GM19238 (cell line): ENCODE measurements around the gene TACSTD2.
"Not testable (repeated sequence)": the region's sequence is repeated elsewhere in the genome, so short reads cannot be mapped to it uniquely, and the experiment has no call there.

Source experiments
- DNase-seq: peaks from one replicate; pipeline ENCODE4 v3.0.0; 2011; ENCODE audit warnings: low spot score; ENCODE audit not compliant: insufficient read length

Gene TACSTD2, protein sequence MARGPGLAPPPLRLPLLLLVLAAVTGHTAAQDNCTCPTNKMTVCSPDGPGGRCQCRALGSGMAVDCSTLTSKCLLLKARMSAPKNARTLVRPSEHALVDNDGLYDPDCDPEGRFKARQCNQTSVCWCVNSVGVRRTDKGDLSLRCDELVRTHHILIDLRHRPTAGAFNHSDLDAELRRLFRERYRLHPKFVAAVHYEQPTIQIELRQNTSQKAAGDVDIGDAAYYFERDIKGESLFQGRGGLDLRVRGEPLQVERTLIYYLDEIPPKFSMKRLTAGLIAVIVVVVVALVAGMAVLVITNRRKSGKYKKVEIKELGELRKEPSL

DNA sequence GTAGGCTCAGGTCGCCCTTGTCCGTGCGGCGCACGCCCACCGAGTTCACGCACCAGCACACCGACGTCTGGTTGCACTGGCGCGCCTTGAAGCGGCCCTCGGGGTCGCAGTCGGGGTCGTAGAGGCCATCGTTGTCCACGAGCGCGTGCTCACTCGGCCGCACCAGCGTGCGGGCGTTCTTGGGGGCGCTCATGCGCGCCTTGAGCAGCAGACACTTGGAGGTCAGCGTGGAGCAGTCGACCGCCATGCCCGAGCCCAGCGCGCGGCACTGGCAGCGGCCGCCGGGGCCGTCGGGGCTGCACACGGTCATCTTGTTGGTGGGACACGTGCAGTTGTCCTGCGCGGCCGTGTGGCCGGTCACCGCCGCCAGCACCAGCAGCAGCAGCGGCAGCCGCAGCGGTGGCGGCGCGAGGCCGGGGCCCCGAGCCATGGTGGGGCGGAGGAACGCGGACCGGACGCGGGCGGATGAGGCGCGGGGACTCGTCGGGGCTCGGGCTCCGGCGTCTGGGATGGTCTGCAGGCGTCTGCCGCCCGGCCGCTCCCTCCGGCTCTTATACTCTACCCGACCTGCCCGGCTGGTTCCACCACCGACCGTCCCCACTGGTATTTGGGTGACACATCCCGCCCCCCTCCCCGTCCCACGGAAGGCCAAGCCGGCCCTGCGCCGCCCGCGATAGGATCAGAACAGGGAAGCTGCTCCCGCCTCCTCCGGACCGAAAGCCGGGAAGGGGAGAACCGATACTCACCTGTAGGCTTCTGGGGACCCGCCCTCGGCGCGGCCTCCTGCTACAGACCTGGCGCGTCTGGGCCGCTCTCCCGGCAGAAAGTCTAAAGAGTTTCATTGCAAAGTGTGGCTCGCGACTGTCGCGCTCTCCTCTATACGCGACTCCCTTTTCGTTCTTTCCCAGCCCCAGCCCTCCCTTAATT is at the start of gene TACSTD2:
Gene TACSTD2, minus strand, starts transcription at position 526 of the 927 bp plus-strand sequence. Its CDS starts 96 bp downstream, at position 430.
- no peak for DNase-seq

DNA sequence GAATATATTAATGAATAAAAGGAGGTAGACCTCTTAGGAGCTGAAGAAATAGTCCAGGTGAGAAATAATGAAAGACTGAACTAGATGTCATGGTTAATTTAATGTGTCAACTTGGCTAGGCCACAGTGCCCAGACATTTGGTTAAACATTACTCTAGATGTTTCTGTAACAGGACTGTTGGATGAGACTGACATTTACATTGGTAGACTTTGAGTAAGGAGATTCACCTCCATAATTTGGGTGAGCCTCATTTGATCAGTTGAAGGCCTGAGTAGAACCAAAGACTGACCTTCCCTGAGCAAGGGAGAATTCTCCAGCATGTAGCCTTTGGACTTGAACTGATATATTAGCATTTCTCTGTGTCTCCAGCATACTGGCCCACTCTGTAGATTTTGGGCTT is 49.2 kb upstream of the TACSTD2 start:
- DNase-seq, result no peak

DNA sequence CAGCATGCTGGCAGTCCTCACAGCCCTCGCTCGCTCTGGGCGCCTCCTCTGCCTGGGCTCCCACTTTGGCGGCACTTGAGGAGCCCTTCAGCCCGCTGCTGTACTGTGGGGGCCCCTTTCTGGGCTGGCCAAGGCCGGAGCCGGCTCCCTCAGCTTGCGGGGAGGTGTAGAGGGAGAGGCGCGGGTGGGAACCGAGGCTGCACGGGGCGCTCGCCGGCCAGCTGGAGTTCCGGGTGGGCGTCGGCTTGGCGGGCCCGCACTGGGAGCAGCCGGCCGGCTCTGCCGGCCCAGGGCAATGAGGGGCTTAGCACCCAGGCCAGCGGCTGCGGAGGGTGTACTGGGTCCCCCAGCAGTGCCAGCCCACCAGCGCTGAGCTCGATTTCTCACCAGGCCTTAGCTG is 46.2 kb upstream of the TACSTD2 start:
- not testable (repeated sequence) for DNase-seq

DNA sequence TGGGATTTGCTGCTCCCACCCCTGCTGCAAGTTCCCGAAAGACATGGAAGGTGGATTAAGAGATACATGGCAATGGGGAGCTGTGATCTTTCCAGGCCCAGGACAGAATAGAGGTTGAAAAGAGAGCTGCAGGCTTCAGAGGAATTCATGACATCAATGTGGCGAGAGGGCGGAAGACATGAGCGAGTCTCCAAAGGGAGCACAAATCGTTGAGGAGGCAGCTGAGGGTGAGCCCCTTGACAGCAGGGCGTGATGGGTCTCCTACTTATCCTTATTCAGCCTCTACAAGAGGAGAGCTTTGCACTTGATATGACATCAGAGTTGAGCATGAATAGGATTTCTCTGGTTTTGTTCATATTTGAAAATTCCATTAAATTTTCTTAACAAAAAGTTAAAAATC is 45.5 kb upstream of the TACSTD2 start:
- DNase-seq, result no peak

DNA sequence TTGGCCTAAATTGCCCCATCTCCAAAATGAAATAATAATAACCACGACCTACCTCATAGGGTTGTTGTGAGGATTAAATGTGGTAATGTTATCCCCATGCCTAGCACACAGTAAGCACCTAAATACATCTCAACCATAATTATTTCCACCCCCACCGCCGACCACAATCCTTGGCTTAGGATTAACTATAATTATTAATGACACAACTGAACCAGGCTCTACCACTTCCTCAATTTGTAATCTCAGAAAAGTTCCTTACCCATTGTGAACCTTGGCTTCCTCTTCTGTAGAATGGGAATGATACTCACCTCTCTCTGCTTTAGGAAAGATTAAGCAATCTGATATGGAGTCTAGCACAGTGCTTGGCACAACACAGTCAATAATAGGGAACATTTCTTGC is 44.3 kb upstream of the TACSTD2 start:
- DNase-seq, result no peak

DNA sequence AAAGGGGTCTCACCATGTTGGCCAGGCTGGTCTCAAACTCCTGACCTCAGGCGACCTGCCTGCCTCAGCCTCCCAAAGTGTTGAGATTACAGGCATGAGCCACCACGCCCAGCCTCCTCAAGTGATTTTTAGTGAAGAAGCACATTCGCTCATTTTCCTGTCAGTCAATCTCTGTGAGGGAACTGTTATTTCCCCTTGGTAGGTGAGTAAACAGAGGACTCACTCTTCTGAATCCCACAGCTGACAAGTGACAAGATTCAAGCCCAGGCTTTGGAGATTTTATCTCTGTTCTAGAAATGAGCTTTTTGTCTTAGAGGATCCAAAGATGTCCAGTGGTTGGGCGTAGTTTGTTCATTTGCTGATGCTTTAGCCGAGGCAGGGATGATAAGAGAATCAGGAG is 43.9 kb upstream of the TACSTD2 start:
- no peak for DNase-seq

DNA sequence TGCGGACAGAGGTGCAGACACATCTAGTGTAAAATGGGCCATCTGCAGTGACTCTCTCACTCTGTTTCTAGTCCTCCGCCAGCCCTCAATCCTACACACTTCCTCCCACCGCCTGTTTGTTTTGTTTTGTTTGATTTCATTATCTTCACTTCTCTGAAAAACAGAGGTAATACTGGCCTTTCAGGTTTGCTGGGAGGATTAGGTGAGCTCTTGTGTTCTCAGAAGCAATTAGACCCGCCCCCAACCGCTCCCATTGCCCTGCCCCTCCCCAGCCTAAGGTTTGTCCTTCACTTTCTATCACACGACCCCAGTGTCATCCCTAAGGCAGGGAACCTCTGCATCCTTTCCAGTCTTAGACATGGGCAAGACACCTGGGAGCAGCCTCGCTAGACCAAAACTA is 43.2 kb upstream of the TACSTD2 start:
- DNase-seq, result no peak

DNA sequence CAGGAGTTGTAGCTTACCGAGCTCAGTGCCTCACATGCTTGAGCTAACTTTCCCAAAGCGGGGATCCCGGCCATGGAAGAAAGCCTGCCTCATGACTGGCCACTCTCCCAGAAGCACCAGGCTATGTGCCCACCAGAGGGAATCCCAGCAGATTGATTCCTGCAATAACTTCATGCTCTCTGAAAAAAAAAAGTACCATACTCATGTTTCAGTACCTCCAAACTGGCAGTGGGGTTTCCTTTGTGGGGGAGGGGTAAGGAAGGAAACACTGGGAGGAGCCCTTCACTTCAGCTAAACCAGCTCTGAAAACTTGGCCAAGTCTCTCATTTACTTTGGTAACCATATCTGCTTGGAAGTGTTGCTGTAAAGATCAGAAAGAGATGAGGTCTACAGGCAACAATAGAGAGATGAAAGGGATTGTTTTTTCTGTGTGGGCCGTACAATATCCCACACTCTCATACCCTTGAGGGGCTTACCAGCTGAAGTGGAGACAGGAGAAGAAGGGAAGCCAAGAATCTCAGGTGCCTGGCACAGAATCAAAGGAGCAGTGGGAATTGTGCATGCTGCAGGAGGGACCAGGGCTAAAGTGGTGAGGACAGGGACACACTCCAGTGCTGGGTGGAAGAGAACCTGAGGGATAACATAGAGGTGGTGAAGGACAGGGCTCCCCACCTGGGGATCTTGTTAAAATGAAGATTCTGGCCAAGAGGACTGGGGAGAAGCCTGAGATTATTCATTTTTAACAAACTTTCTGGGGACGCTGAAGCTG is 42.4 kb upstream of the TACSTD2 start:
- no peak for DNase-seq

DNA sequence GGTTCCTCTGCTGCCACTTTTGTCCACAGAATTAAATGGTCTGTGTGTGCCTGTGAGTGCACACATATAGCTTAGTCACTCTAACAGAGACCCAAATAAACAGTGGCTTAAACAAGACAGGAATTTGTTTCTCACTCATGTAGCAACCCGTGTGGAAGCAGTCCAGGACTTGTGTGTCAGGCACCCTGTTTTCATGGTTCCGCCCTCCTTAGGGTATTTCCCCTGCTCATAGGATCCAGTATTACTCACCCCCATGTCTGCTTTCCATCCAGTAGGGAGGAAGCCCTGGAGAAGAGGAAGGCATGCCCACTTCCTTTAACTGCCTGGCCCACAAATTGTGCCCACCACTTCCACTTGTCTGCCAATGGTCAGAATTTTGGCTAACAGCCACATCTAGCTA is 41.3 kb upstream of the TACSTD2 start:
- no peak for DNase-seq

DNA sequence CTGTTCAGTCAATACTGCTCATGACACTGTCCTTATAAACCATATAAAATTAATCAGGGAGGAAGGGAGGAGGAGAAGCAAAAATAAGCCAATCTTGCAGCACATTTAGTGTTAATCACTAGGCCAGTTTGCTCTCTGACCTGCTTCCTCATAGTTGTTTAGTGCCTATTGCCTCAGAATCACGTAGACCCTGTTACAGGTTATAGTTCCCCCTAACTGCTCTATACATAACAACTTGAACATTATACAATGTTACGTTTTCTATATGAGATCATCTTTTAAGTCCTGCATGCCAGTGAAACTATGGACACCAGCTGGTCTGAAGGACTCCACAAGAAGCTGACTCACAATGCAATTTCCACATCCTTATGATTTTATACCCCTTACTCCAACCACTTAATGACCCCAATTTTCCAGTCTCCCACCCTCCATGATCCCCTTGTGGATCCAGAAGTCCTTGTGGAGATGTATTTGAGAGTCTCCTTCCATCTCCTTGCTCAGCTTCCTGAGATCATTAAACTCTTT is 34.9 kb upstream of the TACSTD2 start:
- no peak for DNase-seq

DNA sequence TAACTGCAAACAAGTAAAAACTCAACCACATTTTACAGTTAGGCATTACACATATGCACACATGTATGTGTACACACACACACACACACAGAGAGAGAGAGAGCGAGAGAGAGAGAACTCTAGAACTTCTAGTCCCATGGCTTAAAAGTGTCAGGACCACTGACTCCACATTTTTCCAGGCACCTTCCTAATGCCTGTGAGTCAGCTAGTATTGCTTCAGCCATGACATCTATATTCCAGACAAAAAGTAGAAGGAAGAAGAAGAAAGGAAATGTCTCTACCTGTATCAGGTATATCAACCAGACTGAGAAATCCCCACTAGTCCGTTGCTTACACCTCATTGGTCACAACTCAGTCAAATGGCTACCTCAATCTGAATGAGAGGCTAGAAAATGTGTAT is 31.9 kb upstream of the TACSTD2 start:
- no peak for DNase-seq

DNA sequence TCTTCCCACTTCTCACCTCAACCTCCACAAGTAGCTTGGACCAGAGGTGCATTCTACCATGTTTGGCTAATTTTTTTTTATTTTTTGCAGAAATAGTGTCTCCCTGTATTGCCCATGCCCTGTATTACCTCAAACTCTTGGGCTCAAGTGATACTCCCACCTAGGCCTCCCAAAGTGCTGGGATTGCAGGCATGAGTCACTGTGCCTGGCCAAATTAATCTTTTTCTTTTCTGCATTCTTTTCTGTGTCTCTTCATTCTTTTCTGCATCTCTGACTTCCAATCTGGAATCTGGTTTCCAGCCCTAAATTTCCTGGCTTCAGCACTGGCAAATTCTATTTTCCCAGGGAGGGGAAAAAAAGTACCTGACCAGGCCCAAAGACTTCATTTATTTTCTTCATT is 31.2 kb upstream of the TACSTD2 start:
- DNase-seq, result no peak

DNA sequence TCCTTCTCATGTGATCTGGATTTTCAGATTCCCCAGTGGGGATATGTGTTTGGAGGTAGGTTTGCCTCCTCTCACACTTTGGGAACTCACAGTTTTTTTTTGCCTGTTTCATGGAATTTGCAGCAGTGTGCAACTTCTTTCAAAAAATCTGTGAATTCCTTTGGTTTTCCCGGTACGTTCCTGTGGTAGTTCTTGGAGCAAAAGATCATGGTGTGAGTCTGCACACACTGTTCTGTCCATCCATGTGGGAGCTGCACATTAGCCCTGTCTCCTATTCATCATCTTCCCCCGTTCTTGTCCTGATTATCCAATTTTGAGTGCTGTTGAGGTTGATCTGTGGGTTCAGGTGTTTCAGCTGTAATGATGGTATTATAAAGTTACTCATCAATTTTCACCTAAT is 30.3 kb upstream of the TACSTD2 start:
- DNase-seq, result no peak

DNA sequence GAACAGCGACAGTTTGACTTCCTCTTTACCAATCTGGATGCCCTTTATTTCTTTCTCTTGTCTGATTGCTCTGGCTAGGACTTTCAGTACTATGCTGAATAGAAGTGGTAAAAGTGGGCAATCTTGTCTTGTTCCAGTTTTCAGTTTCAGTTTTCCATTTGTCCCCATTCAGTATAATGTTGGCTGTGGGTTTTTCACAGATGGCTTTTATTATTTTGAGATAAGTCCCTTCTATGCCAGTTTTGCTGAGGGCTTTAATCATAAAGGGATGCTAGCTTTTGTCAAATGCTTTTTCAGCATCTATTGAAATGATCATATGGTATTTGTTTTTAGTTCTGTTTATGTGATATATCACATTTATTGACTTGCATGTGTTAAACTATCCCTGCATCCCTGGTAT is 24.9 kb upstream of the TACSTD2 start:
- DNase-seq, result not testable (repeated sequence)

DNA sequence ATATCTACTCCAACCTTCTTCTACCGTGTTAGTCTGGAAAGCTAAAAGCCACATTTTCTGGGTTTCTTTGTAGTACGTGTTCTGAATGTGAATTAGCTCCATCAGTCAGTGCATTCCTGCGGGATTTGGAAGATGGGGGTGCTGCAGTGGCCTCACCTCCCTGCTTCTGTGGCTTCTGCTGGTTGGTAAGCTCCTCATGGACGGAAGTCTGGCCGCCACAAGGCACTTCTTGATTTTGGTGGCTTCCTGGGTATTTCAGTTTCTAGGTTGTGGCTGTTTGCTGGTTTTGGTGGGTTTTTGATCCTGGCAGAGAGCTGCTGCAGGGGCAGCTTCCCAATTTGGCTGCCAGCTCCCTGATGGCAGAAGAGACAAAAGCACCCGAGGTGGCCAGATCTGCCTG is 20.9 kb upstream of the TACSTD2 start:
- DNase-seq, result no peak

DNA sequence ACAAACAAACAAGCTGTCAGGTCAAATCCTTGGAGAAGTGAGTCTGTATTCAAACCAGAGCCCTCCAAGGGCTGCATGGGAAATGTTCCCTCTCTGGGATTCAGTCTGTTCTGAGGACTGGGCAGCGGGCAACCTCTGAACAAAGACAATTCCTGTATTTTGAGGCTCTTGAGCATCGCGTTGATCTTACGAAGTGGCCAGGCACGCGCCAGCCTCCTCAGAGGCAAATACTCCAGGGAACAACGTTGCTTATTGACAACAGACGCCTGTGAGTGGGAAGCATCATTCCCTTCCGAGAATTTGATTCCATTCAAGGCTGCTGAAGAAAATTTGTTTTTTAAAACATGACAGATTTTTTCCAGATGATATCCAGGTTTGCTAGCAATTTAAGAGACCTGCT is 20.0 kb upstream of the TACSTD2 start:
- no peak for DNase-seq

DNA sequence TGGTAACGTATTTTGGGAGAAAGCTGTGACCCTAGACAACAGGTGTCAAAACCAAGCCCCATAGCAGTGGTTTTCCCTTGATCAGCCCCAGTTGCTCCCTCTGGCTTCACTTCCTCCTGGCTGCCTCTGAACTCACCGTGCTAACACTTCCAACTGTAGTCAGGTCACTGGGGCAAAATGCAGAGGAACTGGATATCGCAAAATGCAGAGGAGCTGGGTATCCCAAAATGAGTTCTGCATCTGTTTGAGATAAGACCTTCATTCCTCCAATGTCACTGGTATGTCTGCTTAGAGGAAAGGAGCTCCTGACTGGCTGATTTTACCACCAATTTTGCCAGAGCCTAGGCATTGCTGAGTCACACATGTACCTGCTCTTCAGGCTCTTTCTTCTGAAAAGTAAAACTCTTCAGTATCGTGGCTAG is 19.6 kb upstream of the TACSTD2 start:
- DNase-seq, result no peak

DNA sequence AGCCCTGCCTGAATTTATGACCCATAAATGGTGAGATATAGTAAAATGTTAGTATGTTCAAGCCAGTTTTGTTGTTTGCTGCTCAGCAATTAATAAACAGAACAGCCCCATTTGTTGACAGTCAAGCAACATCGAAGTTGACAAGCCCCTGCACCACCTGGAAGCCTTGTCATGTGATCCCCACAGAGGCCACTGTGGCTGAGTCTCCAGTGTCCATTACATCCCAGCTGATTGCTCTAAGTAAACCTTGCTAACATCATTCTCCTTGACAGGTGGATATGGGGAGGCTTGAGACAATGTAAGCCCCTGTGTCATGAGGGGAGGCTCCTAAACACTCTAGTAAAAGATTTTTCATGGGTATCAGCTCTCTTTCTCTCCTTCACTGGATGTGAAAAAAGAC is 17.5 kb upstream of the TACSTD2 start:
- DNase-seq, result no peak

DNA sequence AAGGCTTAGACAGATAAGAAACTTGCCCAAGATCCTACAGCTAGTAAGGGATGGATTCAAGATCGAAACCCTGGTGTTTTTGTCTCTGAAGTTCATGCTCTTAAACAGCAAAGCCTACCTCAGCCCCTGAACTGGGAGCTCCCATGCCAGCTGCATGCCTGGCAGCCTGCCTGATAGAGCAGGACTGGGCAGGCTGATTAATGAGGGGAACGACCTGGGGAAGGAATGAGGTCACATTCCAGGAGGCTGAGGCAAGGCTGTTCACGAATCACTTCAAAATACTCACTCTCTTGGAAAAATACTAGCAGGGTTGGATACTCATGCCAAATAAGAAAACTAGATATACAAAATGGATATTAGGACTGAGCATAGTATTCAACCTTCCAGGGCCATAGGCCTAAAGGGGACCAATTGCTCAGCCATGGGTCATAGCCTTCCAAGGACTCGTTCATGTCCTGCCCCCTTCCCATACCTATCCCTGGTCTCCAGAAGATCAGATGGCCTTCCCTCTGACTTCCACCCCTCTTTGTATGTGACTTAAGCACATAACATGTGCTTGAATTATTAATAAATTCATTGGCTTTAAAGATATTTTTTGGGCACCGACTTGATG is 15.6 kb upstream of the TACSTD2 start:
- no peak for DNase-seq

DNA sequence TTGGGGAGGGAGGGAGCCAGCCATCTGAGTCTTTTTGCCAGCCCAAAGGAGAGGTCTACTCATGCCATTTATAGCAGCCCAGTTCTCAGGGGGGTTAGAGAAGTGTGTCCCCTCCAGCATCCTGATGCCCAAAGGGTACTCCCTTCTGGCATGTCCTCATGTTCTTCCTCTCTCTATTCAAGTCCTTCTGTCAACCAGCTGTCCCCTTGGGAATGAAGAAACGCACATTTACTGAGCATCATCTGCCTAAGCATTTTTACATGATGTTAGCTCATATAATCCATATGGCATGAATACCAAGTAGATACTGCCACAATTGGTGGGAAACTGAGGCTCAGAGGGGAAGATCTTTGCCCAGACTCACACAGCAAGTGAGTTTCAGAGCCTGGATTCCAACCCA is 14.8 kb upstream of the TACSTD2 start:
- no peak for DNase-seq

DNA sequence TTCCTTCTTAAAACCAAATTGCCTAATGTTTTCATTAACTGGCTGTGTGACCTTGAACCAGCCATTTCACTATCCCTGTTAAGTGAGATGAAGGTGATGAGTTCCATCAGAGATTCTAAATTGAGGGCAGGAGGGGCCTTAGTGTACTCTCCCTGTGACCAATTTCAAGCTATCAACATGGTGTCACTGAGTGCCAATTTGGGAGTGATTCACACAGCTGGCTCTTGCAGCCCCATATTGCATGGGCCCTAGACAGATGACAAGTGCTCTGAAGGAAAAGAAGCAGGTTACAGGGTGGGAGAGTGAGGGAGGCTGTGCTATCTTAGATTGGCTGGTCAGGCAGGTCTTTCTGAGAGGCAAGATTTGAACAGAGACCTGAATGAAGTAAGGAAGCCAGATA is 13.0 kb upstream of the TACSTD2 start:
- no peak for DNase-seq
